HCT116 (cell line): ENCODE measurements around the gene DUSP6. TPM values are rescaled to one million over a fixed set of nuclear protein-coding genes. Genes with fewer than 3 reads are reported as not detected.

Experiments
- ATAC-seq: fragments of 200-7000 bp; cut with Tn5 transposase; 2 replicates; pipeline ENCODE4 v1.9.1; 2020; ENCODE audit warnings: mild to moderate bottlenecking, moderate library complexity
- BruUV-seq: library from RNA; stranded (reverse); fragments of 400-500 nt; replicated peaks from 2 replicates; lab custom pipeline; 2021; lab: Mats Ljungman, UMichigan
- CTCF ChIA-PET: fragments of 300-600 bp; sonication (Branson Sonifier 250); formaldehyde crosslinking; loops from one replicate; lab custom pipeline; 2021; ENCODE audit warnings: antibody characterized with exemption; lab: Charles Lee
- POLR2A ChIA-PET: fragments of 300-600, 350-600 bp; sonication (Branson Sonifier 250); formaldehyde crosslinking; loops from one replicate; lab custom pipeline; 2021; ENCODE audit warnings: antibody characterized with exemption; lab: Charles Lee
- RAD21 ChIA-PET, 2 experiments: fragments of 300-600 bp; sonication (Branson Sonifier 250); formaldehyde crosslinking; loops; one replicate each; lab custom pipeline; 2023; ENCODE audit warnings: low total read pairs in 2 of 2; ENCODE audit not compliant: uncharacterized antibody in 2 of 2, unreplicated experiment in 2 of 2, low non-redundant PET in 1 of 2; lab: Charles Lee
- DNase-seq: peaks from one replicate; pipeline ENCODE4 v3.0.0-alpha.2; 2010; ENCODE audit warnings: low read depth, low spot score
- H2AFZ ChIP-seq: fragments of 200-600 bp; shearing (Covaris generic), sonication (generic); 2 replicates; pipeline ENCODE4 v1.6.1; 2017; ENCODE audit warnings: low read depth, mixed run types, mixed read lengths, antibody characterized with exemption, low read length; ENCODE audit not compliant: poor library complexity, severe bottlenecking
- H3K27ac ChIP-seq: 2 replicates; pipeline ENCODE4 v1.5.1; 2012; ENCODE audit warnings: low read depth, low read length
- H3K27me3 ChIP-seq: fragments of 200-600 bp; sonication (generic); 2 replicates; pipeline ENCODE4 v1.6.1; 2016; ENCODE audit warnings: mixed run types, low read length, mixed read lengths; ENCODE audit not compliant: insufficient read depth
- H3K36me3 ChIP-seq, 2 experiments: fragments of 200-500 bp in 1 of 2; fragments of 200-600 bp in 1 of 2; sonication (Bioruptor generic) in 1 of 2; sonication (generic) in 1 of 2; 2 replicates each; pipeline versions ENCODE4 v1.5.1 to v1.6.1; 2014 to 2016; ENCODE audit warnings: low read length in 2 of 2, inconsistent platforms in 1 of 2, mixed read lengths in 1 of 2, mixed run types in 1 of 2; ENCODE audit not compliant: insufficient read depth in 2 of 2, control insufficient read depth in 1 of 2
- H3K4me1 ChIP-seq, 2 experiments: fragments of 200-600 bp in 1 of 2; sonication (generic) in 1 of 2; 2 replicates each; pipeline versions ENCODE4 v1.5.1 to v1.6.1; 2012 to 2017; ENCODE audit warnings: low read length in 2 of 2, inconsistent platforms in 1 of 2, mild to moderate bottlenecking in 1 of 2, mixed read lengths in 1 of 2, mixed run types in 1 of 2, moderate library complexity in 1 of 2; ENCODE audit not compliant: insufficient read depth in 2 of 2, control insufficient read depth in 1 of 2
- H3K4me2 ChIP-seq: fragments of 200-600 bp; sonication (generic); 2 replicates; pipeline ENCODE4 v1.6.1; 2017; ENCODE audit warnings: mixed run types, low read length, mixed read lengths
- H3K4me3 ChIP-seq, 2 experiments: fragments of 200-600 bp in 1 of 2; sonication (generic) in 1 of 2; replicated peaks in 1 of 2; 2 replicates each; pipeline ENCODE4 v1.5.1; 2011 to 2016; ENCODE audit warnings: low read length in 2 of 2, control low read depth in 1 of 2, low read depth in 1 of 2, mild to moderate bottlenecking in 1 of 2, mixed read lengths in 1 of 2, mixed run types in 1 of 2
- H3K79me2 ChIP-seq: fragments of 200-600 bp; sonication (generic); 2 replicates; pipeline ENCODE4 v1.6.1; 2017; ENCODE audit warnings: mild to moderate bottlenecking, mixed run types, low read length, moderate library complexity, mixed read lengths; ENCODE audit not compliant: insufficient read depth
- H3K9ac ChIP-seq: fragments of 200-600 bp; sonication (generic); 2 replicates; pipeline ENCODE4 v1.6.1; 2016; ENCODE audit warnings: low read length, mixed read lengths
- H3K9me2 ChIP-seq: fragments of 200-600 bp; sonication (generic), shearing (Covaris generic); 2 replicates; pipeline ENCODE4 v1.6.1; 2017; ENCODE audit warnings: mixed run types, mild to moderate bottlenecking, moderate library complexity; ENCODE audit not compliant: insufficient read depth
- H3K9me3 ChIP-seq, 2 experiments: fragments of 200-500 bp in 1 of 2; fragments of 200-600 bp in 1 of 2; sonication (Bioruptor generic) in 1 of 2; sonication (generic) in 1 of 2; 2 replicates each; pipeline ENCODE4 v1.6.1; 2014 to 2017; ENCODE audit warnings: low read length in 2 of 2, mixed read lengths in 2 of 2, inconsistent platforms in 1 of 2, low read depth in 1 of 2, mild to moderate bottlenecking in 1 of 2, mixed run types in 1 of 2, moderate library complexity in 1 of 2; ENCODE audit not compliant: control insufficient read depth in 1 of 2, insufficient read depth in 1 of 2
- H4K20me1 ChIP-seq: fragments of 200-600 bp; sonication (generic), shearing (Covaris generic); 2 replicates; pipeline ENCODE4 v1.6.1; 2017; ENCODE audit warnings: mixed run types, mild to moderate bottlenecking, moderate library complexity; ENCODE audit not compliant: insufficient read depth
- CEBPB ChIP-seq: IDR thresholded peaks from 2 replicates; pipeline ENCODE4 v1.6.1; 2012; ENCODE audit warnings: low read depth
- EGR1 ChIP-seq: IDR thresholded peaks from 2 replicates; pipeline ENCODE4 v1.6.1; 2012; ENCODE audit warnings: low read depth
- ELF1 ChIP-seq: IDR thresholded peaks from 2 replicates; pipeline ENCODE4 v1.6.1; 2012; ENCODE audit warnings: low read depth, borderline replicate concordance
- EZH2phosphoT487 ChIP-seq: fragments of 200-600 bp; IDR thresholded peaks from 2 replicates; pipeline ENCODE4 v1.6.1; 2018; ENCODE audit warnings: antibody characterized with exemption, borderline replicate concordance
- POLR2A ChIP-seq: IDR thresholded peaks from 2 replicates; pipeline ENCODE4 v1.7.0; 2011; ENCODE audit warnings: borderline replicate concordance; ENCODE audit not compliant: insufficient read depth, insufficient read length; ENCODE audit errors: extremely low read depth
- POLR2AphosphoS5 ChIP-seq: IDR thresholded peaks from 2 replicates; pipeline ENCODE4 v1.6.1; 2011; ENCODE audit warnings: mild to moderate bottlenecking, low read depth, low read length, moderate library complexity
- RAD21 ChIP-seq: IDR thresholded peaks from 2 replicates; pipeline ENCODE4 v1.6.1; 2012; ENCODE audit warnings: low read depth, mild to moderate bottlenecking
- SIN3A ChIP-seq: IDR thresholded peaks from 2 replicates; pipeline ENCODE4 v1.6.1; 2012; ENCODE audit warnings: low read depth
- TCF7L2 ChIP-seq: IDR thresholded peaks from 2 replicates; pipeline ENCODE4 v1.7.0; 2011; ENCODE audit warnings: borderline replicate concordance, inconsistent platforms; ENCODE audit not compliant: insufficient read depth, insufficient read length; ENCODE audit errors: extremely low read depth
- YY1 ChIP-seq: IDR thresholded peaks from 2 replicates; pipeline ENCODE4 v1.6.1; 2011; ENCODE audit warnings: low read length, low read depth, moderate library complexity, mild to moderate bottlenecking; ENCODE audit not compliant: insufficient replicate concordance; ENCODE audit errors: extremely low read depth
- ZFX ChIP-seq: fragments of 450-650 bp; IDR thresholded peaks from 2 replicates; pipeline ENCODE4 v1.6.1; 2017
- intact Hi-C: fragments of 100-400 bp; cut with micrococcal nuclease; formaldehyde crosslinking; loops from 2 replicates; pipeline ENCODE4 v1.10.0; 2022
- total RNA-seq: library from RNA; stranded (reverse); gene quantifications from one replicate; pipeline ENCODE4 v1.2.1, GENCODE V29; 2021; ENCODE audit not compliant: unreplicated experiment
- TF ChIP-seq, protein P1 (sequence below): IDR thresholded peaks from 2 replicates; pipeline ENCODE4 v1.6.1; 2012; ENCODE audit warnings: low read depth
- TF ChIP-seq, protein P2 (sequence below): IDR thresholded peaks from 2 replicates; pipeline ENCODE4 v1.6.1; 2011; ENCODE audit warnings: mild to moderate bottlenecking, low read length, moderate library complexity; ENCODE audit not compliant: insufficient replicate concordance; ENCODE audit errors: extremely low read depth
- TF ChIP-seq, protein P3 (sequence below): IDR thresholded peaks from 2 replicates; pipeline ENCODE4 v1.6.1; 2012

DUSP6 gene
- total RNA-seq, 1 experiment from 2014 or later: 219 TPM

DNA sequence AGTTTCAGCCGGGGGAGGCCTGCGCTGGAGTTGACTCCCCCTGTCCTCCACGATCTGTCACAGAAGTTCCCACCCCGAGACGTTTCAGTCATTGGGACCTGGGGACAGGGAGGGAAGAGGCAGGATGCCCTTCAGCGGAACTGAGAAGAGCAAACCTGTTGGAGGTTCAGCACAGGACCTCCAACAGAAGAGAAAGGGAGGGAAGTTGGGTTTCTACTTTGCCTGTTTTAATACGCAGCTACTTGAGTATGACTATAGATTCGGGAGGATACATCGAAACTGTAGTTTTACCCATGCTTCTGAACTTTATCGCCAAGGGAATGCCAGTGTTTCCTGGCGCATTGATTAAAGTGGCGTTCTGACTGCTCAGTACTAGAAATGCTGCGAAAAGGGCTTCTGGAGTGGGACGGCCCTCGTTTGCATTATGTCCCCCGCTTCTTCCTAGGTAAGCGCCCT is 2.3 kb upstream of the DUSP6 start (continued):
- TF ChIP-seq, protein P1, sequence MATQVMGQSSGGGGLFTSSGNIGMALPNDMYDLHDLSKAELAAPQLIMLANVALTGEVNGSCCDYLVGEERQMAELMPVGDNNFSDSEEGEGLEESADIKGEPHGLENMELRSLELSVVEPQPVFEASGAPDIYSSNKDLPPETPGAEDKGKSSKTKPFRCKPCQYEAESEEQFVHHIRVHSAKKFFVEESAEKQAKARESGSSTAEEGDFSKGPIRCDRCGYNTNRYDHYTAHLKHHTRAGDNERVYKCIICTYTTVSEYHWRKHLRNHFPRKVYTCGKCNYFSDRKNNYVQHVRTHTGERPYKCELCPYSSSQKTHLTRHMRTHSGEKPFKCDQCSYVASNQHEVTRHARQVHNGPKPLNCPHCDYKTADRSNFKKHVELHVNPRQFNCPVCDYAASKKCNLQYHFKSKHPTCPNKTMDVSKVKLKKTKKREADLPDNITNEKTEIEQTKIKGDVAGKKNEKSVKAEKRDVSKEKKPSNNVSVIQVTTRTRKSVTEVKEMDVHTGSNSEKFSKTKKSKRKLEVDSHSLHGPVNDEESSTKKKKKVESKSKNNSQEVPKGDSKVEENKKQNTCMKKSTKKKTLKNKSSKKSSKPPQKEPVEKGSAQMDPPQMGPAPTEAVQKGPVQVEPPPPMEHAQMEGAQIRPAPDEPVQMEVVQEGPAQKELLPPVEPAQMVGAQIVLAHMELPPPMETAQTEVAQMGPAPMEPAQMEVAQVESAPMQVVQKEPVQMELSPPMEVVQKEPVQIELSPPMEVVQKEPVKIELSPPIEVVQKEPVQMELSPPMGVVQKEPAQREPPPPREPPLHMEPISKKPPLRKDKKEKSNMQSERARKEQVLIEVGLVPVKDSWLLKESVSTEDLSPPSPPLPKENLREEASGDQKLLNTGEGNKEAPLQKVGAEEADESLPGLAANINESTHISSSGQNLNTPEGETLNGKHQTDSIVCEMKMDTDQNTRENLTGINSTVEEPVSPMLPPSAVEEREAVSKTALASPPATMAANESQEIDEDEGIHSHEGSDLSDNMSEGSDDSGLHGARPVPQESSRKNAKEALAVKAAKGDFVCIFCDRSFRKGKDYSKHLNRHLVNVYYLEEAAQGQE: no peak
- TF ChIP-seq, protein P2, sequence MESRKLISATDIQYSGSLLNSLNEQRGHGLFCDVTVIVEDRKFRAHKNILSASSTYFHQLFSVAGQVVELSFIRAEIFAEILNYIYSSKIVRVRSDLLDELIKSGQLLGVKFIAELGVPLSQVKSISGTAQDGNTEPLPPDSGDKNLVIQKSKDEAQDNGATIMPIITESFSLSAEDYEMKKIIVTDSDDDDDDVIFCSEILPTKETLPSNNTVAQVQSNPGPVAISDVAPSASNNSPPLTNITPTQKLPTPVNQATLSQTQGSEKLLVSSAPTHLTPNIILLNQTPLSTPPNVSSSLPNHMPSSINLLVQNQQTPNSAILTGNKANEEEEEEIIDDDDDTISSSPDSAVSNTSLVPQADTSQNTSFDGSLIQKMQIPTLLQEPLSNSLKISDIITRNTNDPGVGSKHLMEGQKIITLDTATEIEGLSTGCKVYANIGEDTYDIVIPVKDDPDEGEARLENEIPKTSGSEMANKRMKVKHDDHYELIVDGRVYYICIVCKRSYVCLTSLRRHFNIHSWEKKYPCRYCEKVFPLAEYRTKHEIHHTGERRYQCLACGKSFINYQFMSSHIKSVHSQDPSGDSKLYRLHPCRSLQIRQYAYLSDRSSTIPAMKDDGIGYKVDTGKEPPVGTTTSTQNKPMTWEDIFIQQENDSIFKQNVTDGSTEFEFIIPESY: no peak

DNA sequence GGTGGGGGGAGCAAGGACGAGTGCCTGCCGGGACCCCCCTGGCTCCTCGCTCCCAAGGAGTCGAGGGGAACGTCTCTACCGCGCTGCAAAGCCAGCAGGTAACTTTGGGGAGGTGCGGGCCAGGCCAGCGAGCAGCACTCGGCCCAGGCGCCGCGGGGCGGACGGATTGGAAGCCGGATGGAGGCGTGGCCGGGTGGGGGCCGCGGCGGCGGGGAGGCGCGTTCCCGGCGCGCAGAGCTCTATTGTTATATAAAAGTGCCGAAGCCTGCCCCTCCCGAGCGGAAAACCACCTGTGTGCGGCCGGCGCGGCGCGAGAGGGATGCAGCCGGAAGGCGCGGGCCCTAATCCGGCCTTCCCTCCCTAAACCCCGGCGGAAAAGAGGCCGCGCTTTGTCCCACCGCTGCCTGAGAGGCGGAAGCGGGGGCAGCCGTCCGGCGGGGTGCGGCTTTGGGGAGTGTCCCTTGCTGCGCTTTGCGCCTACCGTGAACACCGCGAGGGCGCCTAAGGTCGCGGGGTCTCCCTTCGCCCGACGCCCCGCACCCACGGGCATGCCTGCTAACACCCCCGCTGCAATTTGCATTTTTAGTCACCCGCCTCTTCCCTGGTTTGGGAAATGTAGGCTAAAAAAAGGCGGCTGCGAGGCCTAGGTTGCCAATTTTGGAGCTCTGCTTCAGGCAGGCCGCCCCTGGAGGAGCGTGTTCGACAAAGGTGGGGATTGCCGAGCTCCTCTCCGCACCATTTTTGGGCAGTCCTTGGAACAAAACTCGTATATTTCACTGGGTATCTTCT is 1.7 kb upstream of the DUSP6 start:
- TF ChIP-seq, protein P3, sequence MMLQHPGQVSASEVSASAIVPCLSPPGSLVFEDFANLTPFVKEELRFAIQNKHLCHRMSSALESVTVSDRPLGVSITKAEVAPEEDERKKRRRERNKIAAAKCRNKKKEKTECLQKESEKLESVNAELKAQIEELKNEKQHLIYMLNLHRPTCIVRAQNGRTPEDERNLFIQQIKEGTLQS: no peak
- TF ChIP-seq ELF1: no peak
- TF ChIP-seq EZH2phosphoT487: no peak
- TF ChIP-seq CEBPB: no peak
- TF ChIP-seq YY1: peak; percentile 32
- TF ChIP-seq TCF7L2: peak; percentile 99
- TF ChIP-seq RAD21: no peak
- TF ChIP-seq ZFX: peak; percentile 75
- peak; percentile 53; the same call in 1 of the 2 replicates for TF ChIP-seq POLR2AphosphoS5
- TF ChIP-seq EGR1: no peak
- no peak for TF ChIP-seq SIN3A
- peak; percentile 57 for TF ChIP-seq POLR2A
- H3K36me3 ChIP-seq: peaks cover 13 to 15% of the 10 kb centered on the region in 2 experiments
- peak overlapping the region; percentile 84 for H3K9ac ChIP-seq
- peak; percentile 73 for DNase-seq
- peak overlapping the region; percentile 90 to 94 for H3K4me3 ChIP-seq
- peak; percentile 57 for ATAC-seq
- H3K4me2 ChIP-seq: peak overlapping the region; percentile 92
- H3K9me3 ChIP-seq: no peaks in the 10 kb centered on the region
- H3K27me3 ChIP-seq: no peaks in the 10 kb centered on the region
- no peaks in the 10 kb centered on the region for H4K20me1 ChIP-seq
- peak overlapping the region; percentile 99 for H3K27ac ChIP-seq
- peaks cover 38% of the 10 kb centered on the region for H3K79me2 ChIP-seq
- H3K9me2 ChIP-seq: no peaks in the 10 kb centered on the region
- intact Hi-C loops: loop anchor here (1.0 to 5.0 kb wide), 4 partner anchors 127 to 422 kb away; partner anchors contain the start of gene POC1B
- RAD21 ChIA-PET: interaction anchor here in 1 of 2 experiments (1.3 kb wide), 1 partner anchor 199 kb away, joined by 3 read pairs; no protein-coding TSS in a partner anchor
- H2AFZ ChIP-seq: peak overlapping the region; percentile 31
- H3K4me1 ChIP-seq: peaks cover 30 to 45% of the 10 kb centered on the region in 2 experiments
- POLR2A ChIA-PET: interaction anchor here (0.6 to 3.2 kb wide), 20 partner anchors 10 to 429 kb away, joined by 3 to 17 read pairs (median 4); no protein-coding TSS in a partner anchor
- CTCF ChIA-PET: no interaction called here
- BruUV-seq: TSS peak; percentile 45
